SU-DHL-6 (cell line): ENCODE results near the gene DIP2C.

Source experiments
- CTCF ChIP-seq: fragments of 200-600 bp; sonication (generic); IDR thresholded peaks from one replicate; pipeline ENCODE4 v1.5.1; 2017; ENCODE audit warnings: antibody characterized with exemption, mild to moderate bottlenecking, low read length, moderate library complexity; ENCODE audit not compliant: insufficient read depth, poor library complexity, severe bottlenecking
- EZH2phosphoT487 ChIP-seq: fragments of 200-600 bp; sonication (generic), shearing (Covaris generic); conservative IDR thresholded peaks from 2 replicates; pipeline ENCODE4 v1.6.1; 2018; ENCODE audit warnings: mild to moderate bottlenecking, antibody characterized with exemption, low read length, moderate library complexity, mixed read lengths

DNA sequence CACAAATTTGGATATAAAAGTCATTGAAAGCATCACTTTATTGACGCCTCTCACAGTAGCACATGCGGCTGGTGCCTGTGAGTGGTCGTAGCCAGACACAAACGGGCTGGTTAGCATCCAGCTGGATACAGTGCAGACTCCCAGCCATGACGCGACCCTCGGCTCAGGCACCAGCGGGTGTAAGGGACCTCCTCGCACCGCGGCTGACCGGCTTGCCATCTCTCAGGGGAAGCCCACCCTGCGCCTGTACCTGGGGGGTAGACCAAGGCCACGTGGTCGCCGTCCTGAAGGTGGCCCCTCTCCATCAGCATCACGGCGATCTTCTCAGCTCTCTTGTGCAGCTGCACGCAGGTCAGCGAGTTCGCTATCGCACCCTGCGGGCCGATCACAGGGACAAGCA is 340.4 kb downstream of the DIP2C start:
- TF ChIP-seq CTCF (no peak), EZH2phosphoT487 (no peak)
